GM18526 (cell line): ENCODE measurements around the gene APOLD1.

Source experiments
- POLR2A ChIP-seq: IDR thresholded peaks from 3 replicates; pipeline ENCODE4 v1.6.1; 2011; ENCODE audit not compliant: insufficient read length; ENCODE audit errors: extremely low read depth

APOLD1 gene

DNA sequence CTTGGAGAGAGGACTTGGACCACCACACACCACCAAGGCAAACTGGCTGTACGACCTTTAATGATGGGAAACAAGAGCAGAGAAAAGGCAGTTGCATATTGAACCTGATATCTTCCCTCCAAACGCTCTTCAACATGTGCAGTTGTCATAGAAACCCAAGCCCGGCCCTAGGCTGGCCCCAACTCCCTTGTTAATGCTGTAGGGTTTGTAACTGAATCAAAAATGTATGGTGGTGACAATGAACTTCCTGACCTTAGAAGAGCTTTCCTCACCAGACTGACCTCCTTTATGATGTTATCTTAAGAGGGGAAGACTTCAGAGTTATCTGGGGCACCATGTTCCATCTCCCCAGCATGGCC, 12.3 kb downstream of the APOLD1 start:
- no peak for TF ChIP-seq POLR2A

DNA sequence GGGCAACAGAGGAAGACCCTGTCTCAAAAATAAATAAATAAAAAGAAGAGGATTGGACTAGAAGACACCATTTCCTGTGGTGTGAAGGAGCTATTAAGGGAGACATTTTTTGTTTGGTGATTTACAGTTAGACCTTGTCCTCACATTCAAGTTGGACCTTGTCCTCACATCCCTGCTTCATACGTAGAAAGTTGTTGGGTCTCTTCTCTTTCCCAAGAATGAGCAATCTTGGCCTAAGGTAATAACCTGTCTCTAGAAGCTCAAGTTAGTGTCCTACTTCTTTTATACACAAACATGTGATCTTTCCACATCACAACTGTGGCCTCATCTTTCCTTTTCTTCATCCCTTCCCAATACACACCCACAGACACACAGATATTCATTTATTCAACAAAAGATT, 13.0 kb downstream of the APOLD1 start:
- TF ChIP-seq POLR2A = no peak

DNA sequence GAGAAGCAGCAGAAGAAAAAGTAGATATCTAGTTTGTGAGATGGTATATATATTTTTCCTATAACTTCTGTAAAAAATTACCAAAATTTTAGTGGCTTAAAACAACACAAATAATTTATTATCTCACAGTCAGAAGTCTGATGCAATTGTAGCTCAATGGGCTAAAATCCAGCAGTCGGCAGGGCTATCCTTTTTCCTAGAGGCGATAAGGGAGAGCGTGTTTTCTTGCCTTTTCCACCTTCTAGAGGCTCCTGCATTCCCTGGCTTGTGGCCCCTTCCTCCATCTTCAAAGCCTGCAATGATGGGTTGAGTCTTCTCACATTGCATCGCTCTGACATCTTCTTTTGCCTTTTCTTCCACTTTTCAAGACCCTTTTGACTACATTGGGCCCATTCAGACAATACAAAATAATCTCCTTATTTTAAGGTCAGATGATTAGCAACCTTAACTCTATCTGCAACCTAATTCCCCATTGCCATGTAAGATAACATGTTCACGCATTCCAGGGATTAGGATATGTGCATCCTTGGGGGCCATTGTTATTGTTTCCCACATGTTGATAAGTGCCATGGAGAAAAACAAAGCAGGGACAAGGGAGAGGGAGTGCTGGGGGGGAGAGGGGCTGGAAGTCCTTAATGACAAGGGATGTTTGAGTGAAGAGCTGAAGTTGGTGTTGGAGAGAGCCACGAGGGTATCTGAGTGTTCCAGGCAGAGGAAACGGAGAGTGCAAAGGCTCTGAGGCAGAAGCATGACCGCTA, 13.9 kb downstream of the APOLD1 start:
- TF ChIP-seq POLR2A = no peak

DNA sequence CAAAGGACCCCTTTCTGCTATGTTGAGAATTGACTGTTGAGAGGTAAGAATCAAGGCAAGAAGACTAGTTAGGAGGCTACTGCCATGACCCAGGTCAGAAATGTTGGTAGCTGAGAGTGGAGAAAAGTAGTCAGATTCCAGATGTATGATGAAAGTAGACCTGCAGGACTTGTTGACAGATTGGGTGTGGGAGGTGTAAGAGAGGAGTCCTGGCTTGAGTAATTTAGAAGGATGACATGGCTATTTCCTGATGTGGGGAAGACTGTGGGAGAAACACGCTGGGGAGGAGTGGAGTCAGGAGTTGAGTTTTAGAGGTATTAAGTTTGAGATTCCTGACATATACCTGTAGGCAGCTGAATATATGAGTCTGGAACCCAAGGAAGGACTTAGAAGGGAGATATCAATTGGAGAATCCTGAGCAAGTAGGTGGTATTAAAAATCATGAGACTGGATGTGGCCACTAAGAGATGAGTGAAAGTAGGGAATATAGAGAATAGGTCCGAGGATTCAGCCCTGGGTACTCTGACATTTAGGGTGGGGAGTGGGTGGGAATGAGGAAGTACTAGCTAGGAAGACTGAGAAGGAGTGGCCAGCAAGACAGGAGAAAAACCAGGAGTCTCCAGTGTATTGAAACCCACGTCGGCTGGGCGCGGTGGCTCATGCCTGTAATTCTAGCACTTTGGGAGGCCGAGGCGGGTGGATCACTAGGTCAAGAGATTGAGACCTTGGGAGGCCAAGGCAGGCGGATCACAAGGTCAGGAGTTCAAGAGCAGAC, 15.1 kb downstream of the APOLD1 start:
- no peak for TF ChIP-seq POLR2A

DNA sequence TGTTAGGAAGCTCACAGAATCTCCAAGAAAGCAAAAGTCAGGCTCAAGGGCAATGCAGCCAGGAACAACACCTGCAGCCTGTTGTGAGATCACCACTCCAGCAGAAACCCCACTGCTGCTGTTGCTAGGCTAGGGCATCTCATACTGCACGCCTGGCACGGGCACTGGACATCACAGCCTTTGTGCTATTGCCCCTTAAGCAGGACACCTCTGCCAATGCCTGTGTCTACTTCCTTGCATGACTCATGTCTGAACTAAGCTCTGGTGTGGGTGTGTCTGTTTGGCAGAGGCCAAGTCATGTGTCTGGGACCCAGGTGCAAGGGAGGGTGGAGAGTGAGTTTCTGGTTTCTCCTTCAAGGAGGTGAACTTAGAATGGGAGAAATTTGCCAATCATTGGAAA, 17.7 kb downstream of the APOLD1 start:
- TF ChIP-seq POLR2A = no peak

DNA sequence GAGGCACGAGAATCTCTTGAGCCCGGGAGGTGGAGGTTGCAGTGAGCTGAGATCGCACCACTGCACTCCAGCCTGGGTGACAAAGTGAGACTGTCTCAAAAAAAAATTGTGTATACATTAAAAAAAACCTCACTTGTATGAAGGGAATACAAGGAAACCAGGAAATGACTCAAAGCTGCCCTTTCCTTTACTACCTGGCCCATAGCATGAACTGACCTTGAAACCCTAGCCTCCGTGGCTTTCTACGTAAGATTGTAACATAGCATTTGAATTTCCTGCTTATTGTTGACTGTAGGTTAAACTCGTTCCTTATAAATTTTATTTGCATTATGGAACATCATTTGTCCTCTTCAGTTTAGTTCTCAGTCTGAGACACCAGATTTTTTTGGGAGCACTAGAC, 18.6 kb downstream of the APOLD1 start:
- TF ChIP-seq POLR2A = no peak

DNA sequence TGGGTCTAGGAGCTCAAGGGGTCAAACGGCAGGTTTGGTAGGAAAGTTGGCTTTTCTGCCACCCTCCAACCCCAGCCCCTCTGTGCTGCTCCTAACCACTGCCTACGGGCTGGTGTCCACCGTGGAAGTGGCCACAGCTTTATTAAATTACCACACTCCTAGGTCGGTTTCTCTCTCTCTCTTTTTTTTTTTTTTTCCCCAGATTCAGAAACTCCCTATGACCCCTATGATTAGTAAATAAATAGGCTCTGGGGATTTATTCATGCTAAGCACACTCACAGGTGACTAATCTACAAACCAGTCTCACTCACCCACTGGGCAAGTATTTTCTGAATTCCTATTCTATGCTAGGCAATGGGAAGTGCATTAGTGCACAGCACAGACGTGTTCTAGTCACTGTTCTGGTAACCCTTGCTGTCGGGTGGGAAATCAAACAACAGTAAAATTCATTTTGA, 19.0 kb downstream of the APOLD1 start:
- no peak for TF ChIP-seq POLR2A

DNA sequence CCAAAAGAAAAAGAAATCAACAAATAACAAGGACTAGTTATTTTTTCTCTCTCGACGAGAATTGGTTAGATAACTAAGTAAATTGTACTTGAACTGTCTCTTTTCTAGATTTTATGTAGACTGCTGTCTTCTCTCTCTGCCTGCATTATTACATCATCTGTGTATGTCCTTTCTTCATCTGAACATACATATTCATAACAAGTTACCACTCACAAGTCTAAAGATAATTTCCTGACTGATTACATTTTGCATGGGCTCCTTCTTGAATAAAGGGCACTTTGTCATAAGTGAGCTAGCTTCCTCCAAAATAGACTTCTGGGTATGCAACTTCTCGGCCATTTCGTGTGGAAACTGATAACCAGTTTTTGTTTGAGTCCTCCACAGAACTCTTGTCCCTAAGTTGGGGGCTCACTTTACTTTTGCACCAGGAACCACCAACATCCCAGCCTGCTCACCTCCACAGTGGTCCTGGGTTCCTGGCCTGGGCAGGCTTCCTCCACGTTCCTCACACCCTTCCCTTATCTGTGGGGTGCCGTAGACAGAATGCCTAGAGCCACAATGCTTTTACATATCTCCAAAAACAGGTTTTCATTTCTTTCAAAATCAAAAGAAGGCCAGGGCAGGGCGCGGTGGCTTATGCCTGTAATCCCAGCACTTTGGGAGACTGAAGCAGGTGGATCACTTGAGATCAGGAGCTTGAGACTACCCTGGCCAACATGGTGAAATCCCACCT, 21.5 kb downstream of the APOLD1 start:
- TF ChIP-seq POLR2A = no peak

DNA sequence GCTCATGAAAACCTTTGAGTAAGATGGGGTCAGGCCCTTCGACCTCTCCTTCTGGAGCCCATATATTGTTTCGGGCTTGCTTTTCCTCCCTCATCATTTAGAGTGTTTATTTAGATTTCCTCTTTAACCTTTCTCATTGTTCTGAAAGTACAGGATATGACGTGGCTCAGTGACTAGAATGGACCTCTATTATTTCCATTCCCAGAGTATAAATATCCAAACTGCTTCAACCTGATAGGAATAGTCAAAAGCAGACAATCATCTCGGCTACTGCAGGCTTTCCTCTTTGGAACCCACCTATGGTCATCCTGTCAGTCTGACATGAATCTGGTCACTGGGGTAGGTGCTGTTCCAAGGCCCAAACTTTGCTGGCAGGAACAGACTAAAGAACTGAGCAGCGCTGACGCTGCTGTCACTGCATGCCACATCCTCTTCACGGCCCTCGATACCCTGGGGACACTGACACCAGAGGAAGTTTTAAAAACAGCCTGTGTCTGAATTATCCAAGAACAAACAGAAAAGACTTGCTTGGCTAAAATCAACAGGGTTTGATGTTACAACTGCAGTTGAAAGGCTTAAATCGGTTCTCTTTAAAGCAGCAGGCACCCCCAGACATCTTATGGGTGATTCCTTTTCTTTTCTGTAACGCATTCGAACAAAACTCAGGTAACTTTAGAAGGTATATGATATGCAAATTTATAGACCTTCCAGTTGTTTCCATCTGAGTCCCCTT, 22.7 kb downstream of the APOLD1 start:
- TF ChIP-seq POLR2A = no peak

DNA sequence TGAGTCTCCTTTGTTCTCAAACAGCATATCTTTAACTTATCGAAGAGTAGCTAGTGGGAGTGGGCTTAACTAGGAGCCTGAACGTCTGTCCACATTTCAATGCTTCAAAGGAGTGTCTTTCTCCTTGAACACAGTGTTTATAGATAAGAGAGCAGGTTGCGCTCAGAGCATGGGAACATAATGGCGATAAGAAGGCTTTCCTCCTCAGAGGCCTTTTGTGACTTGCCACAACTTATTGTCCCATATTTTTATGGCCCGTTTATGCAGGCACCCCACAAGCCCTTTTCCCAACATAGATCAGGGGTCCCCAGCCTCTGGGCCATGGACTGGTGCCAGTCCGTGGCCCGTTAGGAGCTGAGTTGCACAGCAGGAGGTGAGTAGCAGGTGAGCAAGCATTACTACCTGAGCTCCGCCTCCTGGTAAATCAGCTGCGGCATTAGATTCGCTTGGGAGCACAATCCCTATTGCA, 25.1 kb downstream of the APOLD1 start:
- TF ChIP-seq POLR2A = no peak

DNA sequence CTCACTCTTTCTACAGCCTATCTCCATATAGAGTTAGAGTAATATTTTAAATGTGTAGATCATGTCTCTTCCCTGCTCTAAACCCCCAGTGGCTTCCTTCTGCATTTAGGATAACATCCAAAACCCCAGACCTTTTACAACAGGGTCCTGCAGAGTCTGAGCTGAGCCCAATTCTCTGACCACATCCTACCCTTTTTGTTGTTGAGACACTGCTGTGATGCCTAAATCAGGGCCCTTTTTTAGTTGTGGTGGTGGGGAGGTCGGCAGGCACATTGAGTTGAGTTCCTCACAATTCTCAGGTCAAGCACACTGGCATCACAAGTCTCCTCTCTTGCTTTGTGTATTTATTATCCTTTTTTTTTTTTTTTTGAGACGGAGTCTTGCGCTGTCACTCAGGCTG, 25.9 kb downstream of the APOLD1 start:
- TF ChIP-seq POLR2A = no peak

DNA sequence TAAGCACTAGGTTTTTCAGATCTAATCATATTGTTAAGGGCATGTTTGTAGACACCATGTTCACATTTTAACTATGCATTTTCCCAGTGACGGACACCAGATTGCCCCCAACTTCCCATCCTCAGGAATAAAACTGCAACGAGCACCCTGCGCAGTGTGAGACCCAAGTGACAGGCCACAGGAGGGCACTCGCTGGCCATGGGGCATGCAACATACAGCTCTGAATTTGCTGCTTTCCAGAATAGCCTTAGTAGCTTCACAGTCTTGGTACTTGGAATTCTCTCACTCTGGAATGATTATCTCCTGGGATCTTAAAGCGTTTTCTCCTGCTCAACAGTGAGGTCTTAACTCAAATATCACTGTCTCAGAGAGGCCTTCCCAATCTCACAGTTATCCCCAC, 26.7 kb downstream of the APOLD1 start:
- TF ChIP-seq POLR2A = no peak

DNA sequence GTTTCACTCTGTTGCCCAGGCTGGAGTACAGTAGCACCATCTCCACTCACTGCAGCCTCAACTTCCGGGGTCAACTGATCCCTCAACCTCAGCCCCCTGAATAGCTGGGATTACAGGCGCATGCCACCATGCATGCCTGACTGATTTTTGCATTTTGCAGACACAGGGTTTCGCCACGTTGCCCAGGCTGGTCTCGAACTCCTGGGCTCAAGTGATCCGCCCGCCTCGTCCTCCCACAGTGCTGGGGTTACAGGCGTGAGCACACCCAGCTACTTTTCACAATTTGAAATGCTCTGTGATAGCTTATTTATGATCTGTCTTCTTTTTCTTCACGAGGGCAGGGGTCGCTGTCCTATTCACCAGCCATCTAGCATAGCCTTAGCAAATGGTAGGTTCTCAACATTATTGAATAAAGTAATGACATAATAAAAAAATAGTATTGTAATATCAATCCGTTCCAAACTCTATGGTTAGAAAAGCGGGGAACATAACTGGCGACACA, 27.2 kb downstream of the APOLD1 start:
- no peak for TF ChIP-seq POLR2A

DNA sequence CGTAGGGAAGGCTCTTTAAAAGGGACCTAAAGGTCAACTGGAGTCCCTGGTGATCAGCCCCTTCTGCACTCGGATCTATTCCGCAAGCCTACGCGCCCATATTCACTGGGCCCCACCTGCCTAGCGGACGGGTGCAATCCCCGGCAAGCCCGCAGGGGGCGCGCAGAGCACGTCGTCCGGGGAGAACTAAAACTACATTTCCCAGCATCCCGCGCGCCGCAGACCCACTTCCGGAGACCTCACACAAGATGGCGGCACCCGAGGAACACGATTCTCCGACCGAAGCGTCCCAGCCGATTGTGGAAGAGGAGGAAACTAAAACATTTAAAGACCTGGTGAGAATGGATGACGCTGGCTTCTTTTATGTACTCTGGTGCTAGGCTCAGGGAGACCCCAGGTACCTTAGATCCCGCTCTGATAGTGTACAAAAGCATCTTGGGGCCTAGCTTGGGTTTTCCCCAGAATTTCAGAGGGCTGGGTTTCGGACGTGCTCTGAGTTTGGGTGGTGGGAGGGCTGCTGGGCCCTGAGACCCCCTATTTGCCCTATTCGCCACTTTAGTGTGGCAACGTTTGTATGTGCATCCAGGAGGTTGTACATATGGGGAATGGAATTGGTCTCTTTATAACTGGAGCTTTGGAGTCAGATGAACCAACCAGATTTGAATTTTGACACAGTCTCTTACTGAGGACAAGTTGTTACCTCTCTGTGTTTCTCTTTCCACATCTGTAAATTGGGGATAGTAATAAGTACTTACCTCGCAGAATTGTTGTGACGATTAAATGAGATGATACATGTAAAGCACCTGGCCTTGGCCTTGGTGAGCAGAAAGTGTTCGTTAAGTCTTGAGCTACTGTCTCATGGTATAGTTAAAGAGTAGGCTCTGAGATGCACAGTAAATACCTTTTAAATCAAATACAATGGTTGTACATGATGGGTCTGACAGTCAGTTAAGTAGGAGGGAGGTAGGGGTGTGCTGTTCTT, 28.0 kb downstream of the APOLD1 start, which contains the start of gene DDX47:
TSS of gene DDX47 (plus strand) at position 227 of the 982 bp plus-strand sequence. CDS start at position 249, 22 bp downstream.
- peak; percentile 54 for TF ChIP-seq POLR2A

DNA sequence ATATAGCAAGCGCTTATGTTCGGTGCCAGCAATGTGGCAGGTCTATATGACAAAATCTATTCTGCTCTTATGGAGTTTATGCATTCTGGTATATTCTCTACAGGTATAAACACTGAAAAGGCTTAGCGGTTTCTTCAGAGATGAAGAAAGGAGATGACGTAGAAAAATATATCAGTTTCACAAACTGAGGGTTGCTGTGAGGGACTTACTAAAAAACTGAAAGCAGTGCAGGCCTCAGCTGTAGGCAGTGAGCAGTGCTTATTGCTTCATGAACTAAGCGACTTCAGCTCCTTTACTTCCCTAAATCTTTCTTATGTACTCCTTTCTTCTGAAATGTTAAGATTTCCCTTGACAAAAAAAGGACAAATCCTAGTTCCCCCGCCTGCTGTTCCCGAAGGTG, 32.2 kb downstream of the APOLD1 start:
- no peak for TF ChIP-seq POLR2A
